Choroid plexus epithelial cell (primary cell): ENCODE data around the gene MRAS.
A peak's percentile ranks its signal among the peaks of the same experiment; 100 is the strongest.

ENCODE experiments used
- DNase-seq: peaks from one replicate; pipeline ENCODE4 v3.0.0-alpha.2; 2010; ENCODE audit warnings: low read depth
- H3K4me3 ChIP-seq: 2 replicates; pipeline ENCODE4 v1.5.1; 2011; ENCODE audit warnings: low read depth, mild to moderate bottlenecking, control low read depth, low read length, moderate library complexity
- TF ChIP-seq, protein P1 (sequence below): conservative IDR thresholded peaks from 2 replicates; pipeline ENCODE4 v1.5.1; 2011; ENCODE audit warnings: low read depth, mild to moderate bottlenecking, control low read depth, inconsistent platforms, low read length, moderate library complexity

Gene MRAS

GRCh38 chr3:138347960-138348753 is at the start of gene MRAS:
TSS of gene MRAS (plus strand) at chr3:138348579. CDS start at chr3:138372884, 24,305 bp downstream.
- H3K4me3 ChIP-seq: peak within 1 kb of the TSS; percentile 74
- DNase-seq: peak; percentile 80
- TF ChIP-seq, protein P1, sequence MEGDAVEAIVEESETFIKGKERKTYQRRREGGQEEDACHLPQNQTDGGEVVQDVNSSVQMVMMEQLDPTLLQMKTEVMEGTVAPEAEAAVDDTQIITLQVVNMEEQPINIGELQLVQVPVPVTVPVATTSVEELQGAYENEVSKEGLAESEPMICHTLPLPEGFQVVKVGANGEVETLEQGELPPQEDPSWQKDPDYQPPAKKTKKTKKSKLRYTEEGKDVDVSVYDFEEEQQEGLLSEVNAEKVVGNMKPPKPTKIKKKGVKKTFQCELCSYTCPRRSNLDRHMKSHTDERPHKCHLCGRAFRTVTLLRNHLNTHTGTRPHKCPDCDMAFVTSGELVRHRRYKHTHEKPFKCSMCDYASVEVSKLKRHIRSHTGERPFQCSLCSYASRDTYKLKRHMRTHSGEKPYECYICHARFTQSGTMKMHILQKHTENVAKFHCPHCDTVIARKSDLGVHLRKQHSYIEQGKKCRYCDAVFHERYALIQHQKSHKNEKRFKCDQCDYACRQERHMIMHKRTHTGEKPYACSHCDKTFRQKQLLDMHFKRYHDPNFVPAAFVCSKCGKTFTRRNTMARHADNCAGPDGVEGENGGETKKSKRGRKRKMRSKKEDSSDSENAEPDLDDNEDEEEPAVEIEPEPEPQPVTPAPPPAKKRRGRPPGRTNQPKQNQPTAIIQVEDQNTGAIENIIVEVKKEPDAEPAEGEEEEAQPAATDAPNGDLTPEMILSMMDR: peak; percentile 24

GRCh38 chr3:138300647-138301046 is 47.7 kb upstream of the MRAS start:
- H3K4me3 ChIP-seq: no peak overlapping the region
- no peak for DNase-seq
- TF ChIP-seq, protein P1: no peak

GRCh38 chr3:138303474-138303873 is 44.9 kb upstream of the MRAS start:
- TF ChIP-seq, protein P1: no peak
- no peak for DNase-seq
- H3K4me3 ChIP-seq: no peak overlapping the region

GRCh38 chr3:138307899-138308298 is 40.5 kb upstream of the MRAS start:
- no peak overlapping the region for H3K4me3 ChIP-seq
- DNase-seq: no peak
- TF ChIP-seq, protein P1: no peak

DNA sequence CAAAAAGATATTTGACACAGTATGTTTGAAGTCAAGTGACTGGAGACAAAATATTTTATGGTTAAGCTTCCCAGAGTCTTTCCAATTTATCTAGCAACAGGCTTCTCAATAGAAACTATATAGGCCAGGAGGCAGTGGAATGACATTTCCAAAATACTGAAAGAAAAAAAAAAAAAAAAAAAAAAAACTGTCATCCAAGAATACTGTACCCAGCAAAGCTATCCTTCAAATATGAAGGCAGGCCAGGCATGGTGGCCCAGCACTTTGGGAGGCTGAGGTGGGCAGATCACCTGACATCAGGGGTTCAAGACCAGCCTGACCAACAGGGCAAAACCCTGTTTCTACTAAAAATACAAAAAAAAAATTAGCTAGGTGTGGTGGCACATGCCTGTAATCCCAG is 39.6 kb upstream of the MRAS start:
- H3K4me3 ChIP-seq: no peak overlapping the region
- no peak for DNase-seq
- TF ChIP-seq, protein P1: no peak

- H3K4me3 ChIP-seq: no peak overlapping the region
- DNase-seq: no peak
- TF ChIP-seq, protein P1: no peak
Measured at GRCh38 chr3:138310494-138310893, 37.9 kb upstream of the MRAS start.

GRCh38 chr3:138314751-138315150 is 33.6 kb upstream of the MRAS start:
- TF ChIP-seq, protein P1: no peak
- peak; percentile 42 for DNase-seq
- no peak overlapping the region for H3K4me3 ChIP-seq
